Fibroblast of pulmonary artery (primary cell): ENCODE results near the gene KDM4C.

ENCODE experiments used
- DNase-seq: peaks from one replicate; pipeline ENCODE4 v3.0.0-alpha.2; 2010; ENCODE audit warnings: low read depth
- H3K4me3 ChIP-seq: replicated peaks from 2 replicates; pipeline ENCODE4 v1.5.1; 2011; ENCODE audit warnings: low read depth, mild to moderate bottlenecking, control low read depth, low read length, moderate library complexity
- CTCF ChIP-seq: IDR thresholded peaks from 2 replicates; pipeline ENCODE4 v1.5.1; 2011; ENCODE audit warnings: mild to moderate bottlenecking, control low read depth, low read length, inconsistent platforms; ENCODE audit errors: missing control alignments

KDM4C gene

GRCh38 chr9:6999794-7000193, 242.0 kb downstream of the KDM4C start:
- DNase-seq = no peak
- H3K4me3 ChIP-seq = no peak overlapping the region
- no peak for TF ChIP-seq CTCF

- H3K4me3 ChIP-seq = no peak overlapping the region
- DNase-seq = no peak
- TF ChIP-seq CTCF = no peak
These were observed 243.8 kb downstream of the KDM4C start for GRCh38 chr9:7001571-7001970.

GRCh38 chr9:7003861-7004260, 246.1 kb downstream of the KDM4C start:
- H3K4me3 ChIP-seq = no peak overlapping the region
- no peak for TF ChIP-seq CTCF
- DNase-seq = no peak

- H3K4me3 ChIP-seq = no peak overlapping the region
- TF ChIP-seq CTCF = no peak
- DNase-seq = no peak
These were observed 248.6 kb downstream of the KDM4C start for GRCh38 chr9:7006417-7006816.

GRCh38 chr9:7008411-7008810, 250.6 kb downstream of the KDM4C start:
- TF ChIP-seq CTCF = no peak

GRCh38 chr9:7009065-7009464, 251.3 kb downstream of the KDM4C start:
- no peak for TF ChIP-seq CTCF
- H3K4me3 ChIP-seq = no peak overlapping the region
- no peak for DNase-seq

More at GRCh38 chr9:7008411-7008810, 250.6 kb downstream of the KDM4C start:
- no peak overlapping the region for H3K4me3 ChIP-seq
- no peak for DNase-seq

- H3K4me3 ChIP-seq = no peak overlapping the region
- DNase-seq = no peak
- TF ChIP-seq CTCF = no peak
These were observed 253.8 kb downstream of the KDM4C start for GRCh38 chr9:7011395-7012067.
